ENCODE measurements around the gene PID1. TPM values are rescaled to one million over a fixed set of nuclear protein-coding genes. Genes with fewer than 3 reads are reported as not detected.

Gene PID1
- total RNA-seq, 2 donors from 2014 or later: 0.55 to 1.6 TPM

- Mint-ChIP-seq H3K27ac (no peak overlapping the region), H3K4me1 (no peaks in the 10 kb centered on the region), H3K9me3 (no peaks in the 10 kb centered on the region), H3K36me3 (ENCODE audit: low read depth) (no peaks in the 10 kb centered on the region), H3K27me3 (ENCODE audit: insufficient read depth) (no peaks in the 10 kb centered on the region), H3K4me3 (no peak overlapping the region)
- H3K27me3 ChIP-seq (ENCODE audit: control insufficient read depth, insufficient read depth, low read length, poor library complexity, severe bottlenecking): no peaks in the 10 kb centered on the region
- no peak for TF ChIP-seq CTCF (conservative IDR thresholded peaks at IDR 0.05)
- H3K4me3 ChIP-seq (ENCODE audit: low read length): no peak overlapping the region
- no peaks in the 10 kb centered on the region for H3K9me3 ChIP-seq (ENCODE audit: control insufficient read depth, low read length)
- no peaks in the 10 kb centered on the region for H3K36me3 ChIP-seq (ENCODE audit: control insufficient read depth, insufficient read depth, low read length)
- no peaks in the 10 kb centered on the region for H3K4me1 ChIP-seq (ENCODE audit: control insufficient read depth, insufficient read depth, low read length)
- DNase-seq: no peak
- no peak overlapping the region for H3K9ac ChIP-seq (ENCODE audit: extremely low read depth, low read length, poor library complexity, severe bottlenecking)
- no peak overlapping the region for H3K27ac ChIP-seq (ENCODE audit: low read depth, low read length)
- WGBS, 2 experiments (ENCODE audit: insufficient coverage in 1 of 2, insufficient read length in 1 of 2): 67 to 92% methylated on average over 2 to 7 of the region's 7 CpGs
Measured at GRCh38 chr2:229231885-229232284, 39.2 kb downstream of the PID1 start.

- Histone ChIP-seq H3K27me3 (ENCODE audit: control insufficient read depth, insufficient read depth, low read length, poor library complexity, severe bottlenecking) (no peaks in the 10 kb centered on the region), H3K4me1 (ENCODE audit: control insufficient read depth, insufficient read depth, low read length) (no peaks in the 10 kb centered on the region), H3K4me3 (ENCODE audit: low read length) (no peak overlapping the region), H3K9ac (ENCODE audit: extremely low read depth, low read length, poor library complexity, severe bottlenecking) (no peak overlapping the region), H3K9me3 (ENCODE audit: control insufficient read depth, low read length) (no peaks in the 10 kb centered on the region), H3K36me3 (ENCODE audit: control insufficient read depth, insufficient read depth, low read length) (no peaks in the 10 kb centered on the region), H3K27ac (ENCODE audit: low read depth, low read length) (no peak overlapping the region)
- TF ChIP-seq CTCF (conservative IDR thresholded peaks at IDR 0.05): no peak
- no peak for DNase-seq
- Mint-ChIP-seq H3K4me1 (no peaks in the 10 kb centered on the region), H3K27me3 (ENCODE audit: insufficient read depth) (no peaks in the 10 kb centered on the region), H3K9me3 (no peaks in the 10 kb centered on the region), H3K27ac (no peak overlapping the region), H3K4me3 (no peak overlapping the region), H3K36me3 (ENCODE audit: low read depth) (no peaks in the 10 kb centered on the region)
- 84 to 91% methylated on average over 3 of the region's 3 CpGs for WGBS, 2 experiments (ENCODE audit: insufficient coverage in 1 of 2, insufficient read length in 1 of 2)
Measured at GRCh38 chr2:229231328-229231868, 39.7 kb downstream of the PID1 start.

GRCh38 chr2:229230911-229231310 lies 40.2 kb downstream of the PID1 start:
- no peaks in the 10 kb centered on the region for H3K27me3 ChIP-seq (ENCODE audit: control insufficient read depth, insufficient read depth, low read length, poor library complexity, severe bottlenecking)
- no peaks in the 10 kb centered on the region for H3K9me3 Mint-ChIP-seq
- no peak for DNase-seq
- WGBS, 2 experiments (ENCODE audit: insufficient coverage in 1 of 2, insufficient read length in 1 of 2): 69 to 89% methylated on average over 3 to 4 of the region's 4 CpGs
- no peak overlapping the region for H3K27ac Mint-ChIP-seq
- no peaks in the 10 kb centered on the region for H3K4me1 ChIP-seq (ENCODE audit: control insufficient read depth, insufficient read depth, low read length)
- no peak overlapping the region for H3K4me3 ChIP-seq (ENCODE audit: low read length)
- H3K4me3 Mint-ChIP-seq: no peak overlapping the region
- H3K4me1 Mint-ChIP-seq: no peaks in the 10 kb centered on the region
- no peak overlapping the region for H3K27ac ChIP-seq (ENCODE audit: low read depth, low read length)
- H3K9ac ChIP-seq (ENCODE audit: extremely low read depth, low read length, poor library complexity, severe bottlenecking): no peak overlapping the region
- H3K36me3 ChIP-seq (ENCODE audit: control insufficient read depth, insufficient read depth, low read length): no peaks in the 10 kb centered on the region
- TF ChIP-seq CTCF (conservative IDR thresholded peaks at IDR 0.05): no peak
- no peaks in the 10 kb centered on the region for H3K27me3 Mint-ChIP-seq (ENCODE audit: insufficient read depth)
- no peaks in the 10 kb centered on the region for H3K36me3 Mint-ChIP-seq (ENCODE audit: low read depth)
- H3K9me3 ChIP-seq (ENCODE audit: control insufficient read depth, low read length): no peaks in the 10 kb centered on the region

Measured in endodermal cell (in vitro differentiated cells).